ENCODE measurements around the gene CDX2.

DNA sequence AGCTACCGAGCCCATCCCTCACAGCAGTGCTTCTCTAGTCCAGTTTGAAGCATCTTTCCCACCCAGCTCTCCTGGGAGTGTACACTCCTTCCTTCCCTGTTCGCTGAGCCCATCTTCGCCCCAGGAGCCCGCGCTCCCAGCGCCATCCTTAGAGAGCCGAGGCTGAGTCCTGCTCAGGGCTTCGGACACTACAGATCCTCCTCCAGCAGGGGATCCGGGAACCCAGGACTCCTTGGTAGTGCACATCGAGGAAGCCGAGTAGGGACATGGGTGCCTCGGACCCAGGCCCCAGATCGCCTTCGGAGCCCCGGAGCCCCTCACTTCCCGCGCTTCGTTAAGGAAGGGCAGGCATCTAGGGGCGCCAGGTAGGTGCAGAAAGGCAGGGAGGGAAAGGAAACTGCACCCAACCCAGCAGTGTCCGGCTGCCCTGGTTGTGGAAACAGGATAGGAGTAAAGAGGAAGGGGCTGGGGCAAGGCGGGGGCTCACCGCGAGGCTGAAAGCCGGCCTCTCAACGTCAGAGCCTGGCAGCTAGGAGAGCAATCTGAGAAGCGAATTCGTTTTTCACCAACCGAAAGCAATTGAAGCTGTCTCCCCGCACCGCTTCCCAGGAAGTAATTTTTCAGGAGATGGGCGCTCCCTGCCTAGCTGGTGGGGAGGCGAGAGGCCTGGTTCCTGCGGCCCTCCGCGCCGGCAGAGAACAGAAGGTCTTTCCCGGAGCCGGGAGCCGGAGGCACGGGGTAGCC lies 48.3 kb downstream of the CDX2 start:
- no peak for TF ChIP-seq POLR2A (IDR thresholded peaks at IDR 0.05; ENCODE audit: low read depth, low read length)
- no peak for TF ChIP-seq POLR2AphosphoS5 (IDR thresholded peaks at IDR 0.05; ENCODE audit: low read depth, low read length)
